Measurements from ENCODE around the gene STN1. TPM values are rescaled to one million over a fixed set of nuclear protein-coding genes. Genes with fewer than 3 reads are reported as not detected.

The STN1 gene
- total and polyA plus RNA-seq, 5 donors from 2014 or later: 44.1 to 122 (median 106) TPM

GRCh38 chr10:103842605-103843004 is 75.4 kb downstream of the STN1 start:
- no peak for ATAC-seq (ENCODE audit: low read depth in 2 of 2)

GRCh38 chr10:103841519-103841918 is 76.5 kb downstream of the STN1 start:
- DNase-seq (no peak), ATAC-seq (ENCODE audit: low read depth in 2 of 2) (no peak)
- Histone ChIP-seq H3K4me1 (ENCODE audit: control insufficient read depth, insufficient read depth, low read length, poor library complexity, severe bottlenecking) (peaks cover 12% of the 10 kb centered on the region), H3K27ac (ENCODE audit: insufficient read depth, low read length, poor library complexity, severe bottlenecking) (no peak overlapping the region), H3K4me3 (ENCODE audit: low read depth, low read length) (no peak overlapping the region), H3K27me3 (ENCODE audit: control insufficient read depth, insufficient read depth, low read length) (no peaks in the 10 kb centered on the region), H3K9me3 (ENCODE audit: control insufficient read depth in 2 of 2, low read length in 2 of 2) (no peaks in the 10 kb centered on the region), H3K36me3 (ENCODE audit: control insufficient read depth, insufficient read depth, low read length) (no peaks in the 10 kb centered on the region)
- Mint-ChIP-seq H3K27me3 (no peaks in the 10 kb centered on the region), H3K27ac (no peak overlapping the region), H3K9me3 (no peaks in the 10 kb centered on the region), H3K36me3 (no peaks in the 10 kb centered on the region), H3K4me1 (peaks cover 10 to 21% (median 18%) of the 10 kb centered on the region in 4 donors), H3K4me3 (no peak overlapping the region)

More at GRCh38 chr10:103842605-103843004, 75.4 kb downstream of the STN1 start:
- Histone ChIP-seq H3K27me3 (ENCODE audit: control insufficient read depth, insufficient read depth, low read length) (no peaks in the 10 kb centered on the region), H3K4me3 (ENCODE audit: low read depth, low read length) (no peak overlapping the region), H3K27ac (ENCODE audit: insufficient read depth, low read length, poor library complexity, severe bottlenecking) (no peak overlapping the region), H3K4me1 (ENCODE audit: control insufficient read depth, insufficient read depth, low read length, poor library complexity, severe bottlenecking) (peaks cover 14% of the 10 kb centered on the region), H3K9me3 (ENCODE audit: control insufficient read depth in 2 of 2, low read length in 2 of 2) (no peaks in the 10 kb centered on the region), H3K36me3 (ENCODE audit: control insufficient read depth, insufficient read depth, low read length) (no peaks in the 10 kb centered on the region)
- Mint-ChIP-seq H3K36me3 (no peaks in the 10 kb centered on the region), H3K27ac (peak overlapping the region in 1 of 3 donors; percentile 3), H3K4me3 (peak overlapping the region in 1 of 4 donors; percentile 7), H3K4me1 (peaks cover 14 to 28% (median 22%) of the 10 kb centered on the region in 4 donors), H3K27me3 (no peaks in the 10 kb centered on the region), H3K9me3 (no peaks in the 10 kb centered on the region)
- no peak for DNase-seq

- H3K27ac ChIP-seq (ENCODE audit: insufficient read depth, low read length, poor library complexity, severe bottlenecking): no peak overlapping the region
- no peak overlapping the region for H3K4me3 ChIP-seq (ENCODE audit: low read depth, low read length)
- Mint-ChIP-seq H3K4me1 (peaks cover 2 to 12% (median 10%) of the 10 kb centered on the region in 4 donors), H3K4me3 (no peak overlapping the region), H3K36me3 (no peaks in the 10 kb centered on the region), H3K9me3 (no peaks in the 10 kb centered on the region), H3K27me3 (no peaks in the 10 kb centered on the region), H3K27ac (peak overlapping the region in 1 of 3 donors; percentile 49)
- peaks cover 3% of the 10 kb centered on the region for H3K4me1 ChIP-seq (ENCODE audit: control insufficient read depth, insufficient read depth, low read length, poor library complexity, severe bottlenecking)
- H3K36me3 ChIP-seq (ENCODE audit: control insufficient read depth, insufficient read depth, low read length): no peaks in the 10 kb centered on the region
- DNase-seq (no peak), ATAC-seq (ENCODE audit: low read depth in 2 of 2) (no peak)
- H3K9me3 ChIP-seq (ENCODE audit: control insufficient read depth in 2 of 2, low read length in 2 of 2): no peaks in the 10 kb centered on the region
- no peaks in the 10 kb centered on the region for H3K27me3 ChIP-seq (ENCODE audit: control insufficient read depth, insufficient read depth, low read length)
These were observed 77.3 kb downstream of the STN1 start for GRCh38 chr10:103840740-103841070.

GRCh38 chr10:103839872-103840739 is 77.9 kb downstream of the STN1 start:
- H3K36me3 Mint-ChIP-seq: no peaks in the 10 kb centered on the region
- Histone ChIP-seq H3K27me3 (ENCODE audit: control insufficient read depth, insufficient read depth, low read length) (no peaks in the 10 kb centered on the region), H3K4me3 (ENCODE audit: low read depth, low read length) (no peak overlapping the region), H3K9me3 (ENCODE audit: control insufficient read depth in 2 of 2, low read length in 2 of 2) (no peaks in the 10 kb centered on the region), H3K36me3 (ENCODE audit: control insufficient read depth, insufficient read depth, low read length) (no peaks in the 10 kb centered on the region), H3K27ac (ENCODE audit: insufficient read depth, low read length, poor library complexity, severe bottlenecking) (no peak overlapping the region), H3K4me1 (ENCODE audit: control insufficient read depth, insufficient read depth, low read length, poor library complexity, severe bottlenecking) (no peaks in the 10 kb centered on the region)
- H3K4me1 Mint-ChIP-seq: peaks cover 0 to 8% (median 6%) of the 10 kb centered on the region in 4 donors
- DNase-seq (no peak), ATAC-seq (ENCODE audit: low read depth in 2 of 2) (no peak)
- no peaks in the 10 kb centered on the region for H3K9me3 Mint-ChIP-seq
- H3K27ac Mint-ChIP-seq: no peak overlapping the region
- no peak overlapping the region for H3K4me3 Mint-ChIP-seq
- no peaks in the 10 kb centered on the region for H3K27me3 Mint-ChIP-seq

- no peaks in the 10 kb centered on the region for H3K27me3 Mint-ChIP-seq
- DNase-seq: no peak
- no peak overlapping the region for H3K4me3 Mint-ChIP-seq
- H3K9me3 Mint-ChIP-seq: no peaks in the 10 kb centered on the region
- no peak overlapping the region for H3K4me3 ChIP-seq (ENCODE audit: low read depth, low read length)
- no peaks in the 10 kb centered on the region for H3K36me3 Mint-ChIP-seq
- H3K27me3 ChIP-seq (ENCODE audit: control insufficient read depth, insufficient read depth, low read length): no peaks in the 10 kb centered on the region
- no peak overlapping the region for H3K27ac ChIP-seq (ENCODE audit: insufficient read depth, low read length, poor library complexity, severe bottlenecking)
- no peaks in the 10 kb centered on the region for H3K9me3 ChIP-seq (ENCODE audit: control insufficient read depth in 2 of 2, low read length in 2 of 2)
- no peaks in the 10 kb centered on the region for H3K4me1 ChIP-seq (ENCODE audit: control insufficient read depth, insufficient read depth, low read length, poor library complexity, severe bottlenecking)
- no peaks in the 10 kb centered on the region for H3K36me3 ChIP-seq (ENCODE audit: control insufficient read depth, insufficient read depth, low read length)
- peaks cover 0 to 6% (median 2%) of the 10 kb centered on the region in 4 donors for H3K4me1 Mint-ChIP-seq
- ATAC-seq (ENCODE audit: low read depth in 2 of 2): no peak
- H3K27ac Mint-ChIP-seq: peak overlapping the region in 1 of 3 donors; percentile 36
These were observed 78.5 kb downstream of the STN1 start for GRCh38 chr10:103839519-103839871.

GRCh38 chr10:103838862-103839518 is 79.0 kb downstream of the STN1 start:
- H3K4me3 Mint-ChIP-seq: no peak overlapping the region
- Histone ChIP-seq H3K27me3 (ENCODE audit: control insufficient read depth, insufficient read depth, low read length) (no peaks in the 10 kb centered on the region), H3K4me3 (ENCODE audit: low read depth, low read length) (no peak overlapping the region), H3K9me3 (ENCODE audit: control insufficient read depth in 2 of 2, low read length in 2 of 2) (no peaks in the 10 kb centered on the region), H3K4me1 (ENCODE audit: control insufficient read depth, insufficient read depth, low read length, poor library complexity, severe bottlenecking) (no peaks in the 10 kb centered on the region), H3K36me3 (ENCODE audit: control insufficient read depth, insufficient read depth, low read length) (no peaks in the 10 kb centered on the region), H3K27ac (ENCODE audit: insufficient read depth, low read length, poor library complexity, severe bottlenecking) (no peak overlapping the region)
- no peak overlapping the region for H3K27ac Mint-ChIP-seq
- DNase-seq (no peak), ATAC-seq (ENCODE audit: low read depth in 2 of 2) (no peak)
- no peaks in the 10 kb centered on the region for H3K9me3 Mint-ChIP-seq
- H3K36me3 Mint-ChIP-seq: no peaks in the 10 kb centered on the region
- H3K4me1 Mint-ChIP-seq: peaks cover 0 to 6% (median 1%) of the 10 kb centered on the region in 4 donors
- no peaks in the 10 kb centered on the region for H3K27me3 Mint-ChIP-seq

GRCh38 chr10:103838070-103838395 is 80.0 kb downstream of the STN1 start:
- Mint-ChIP-seq H3K4me3 (no peak overlapping the region), H3K36me3 (no peaks in the 10 kb centered on the region), H3K9me3 (peaks cover 0 to 2% (median 0%) of the 10 kb centered on the region in 7 donors), H3K4me1 (peaks cover 0 to 6% (median 0%) of the 10 kb centered on the region in 4 donors), H3K27me3 (no peaks in the 10 kb centered on the region), H3K27ac (no peak overlapping the region)
- Histone ChIP-seq H3K27ac (ENCODE audit: insufficient read depth, low read length, poor library complexity, severe bottlenecking) (no peak overlapping the region), H3K36me3 (ENCODE audit: control insufficient read depth, insufficient read depth, low read length) (no peaks in the 10 kb centered on the region), H3K27me3 (ENCODE audit: control insufficient read depth, insufficient read depth, low read length) (no peaks in the 10 kb centered on the region), H3K4me1 (ENCODE audit: control insufficient read depth, insufficient read depth, low read length, poor library complexity, severe bottlenecking) (no peaks in the 10 kb centered on the region), H3K9me3 (ENCODE audit: control insufficient read depth in 2 of 2, low read length in 2 of 2) (peaks cover 0 to under 1% of the 10 kb centered on the region in 2 experiments), H3K4me3 (ENCODE audit: low read depth, low read length) (no peak overlapping the region)
- no peak for ATAC-seq (ENCODE audit: low read depth in 2 of 2)
- no peak for DNase-seq
